GM18858 (cell line): Measurements from ENCODE around the gene RABGGTB.
"Not testable (repeated sequence)": the region's sequence is repeated elsewhere in the genome, so short reads cannot be mapped to it uniquely, and the experiment has no call there.

Source experiments
- ATAC-seq: cut with Tn5 transposase; IDR thresholded peaks from one replicate; pipeline ENCODE4 v1.9.1; 2021; ENCODE audit not compliant: unreplicated experiment

RABGGTB gene

GRCh38 chr1:75785983-75786853, at the start of gene RABGGTB:
Gene RABGGTB (plus strand): TSS chr1:75786256. CDS start chr1:75786272, 16 bp downstream.
- ATAC-seq = peak; percentile 58

DNA sequence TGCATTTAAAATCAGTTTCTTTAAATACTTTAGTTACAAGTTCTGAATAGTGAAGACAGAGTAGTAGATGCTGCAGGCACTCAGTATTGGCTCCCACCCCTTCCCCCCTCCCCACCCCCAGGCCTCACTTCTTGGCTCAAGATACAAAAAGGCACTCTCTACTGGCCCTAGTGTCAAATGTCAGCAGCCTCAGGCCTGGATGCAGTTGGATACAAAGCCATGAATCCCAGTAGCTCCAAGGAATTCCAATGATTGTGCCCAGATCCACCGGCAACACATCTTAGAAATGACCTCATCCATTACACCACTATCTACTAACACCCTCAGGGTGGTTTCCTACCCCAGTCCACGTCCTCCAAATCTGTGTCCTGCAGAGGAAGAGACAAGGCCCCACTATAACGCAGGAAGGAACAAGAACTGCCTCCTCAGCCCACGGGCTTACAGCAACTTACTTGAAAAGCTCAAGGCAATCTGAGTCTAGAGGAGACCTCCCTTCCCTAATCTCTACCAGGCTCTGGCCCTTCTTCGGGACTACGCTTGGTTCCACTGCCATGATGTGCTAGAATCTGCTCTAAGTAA, 43.9 kb upstream of the RABGGTB start:
- ATAC-seq = no peak

DNA sequence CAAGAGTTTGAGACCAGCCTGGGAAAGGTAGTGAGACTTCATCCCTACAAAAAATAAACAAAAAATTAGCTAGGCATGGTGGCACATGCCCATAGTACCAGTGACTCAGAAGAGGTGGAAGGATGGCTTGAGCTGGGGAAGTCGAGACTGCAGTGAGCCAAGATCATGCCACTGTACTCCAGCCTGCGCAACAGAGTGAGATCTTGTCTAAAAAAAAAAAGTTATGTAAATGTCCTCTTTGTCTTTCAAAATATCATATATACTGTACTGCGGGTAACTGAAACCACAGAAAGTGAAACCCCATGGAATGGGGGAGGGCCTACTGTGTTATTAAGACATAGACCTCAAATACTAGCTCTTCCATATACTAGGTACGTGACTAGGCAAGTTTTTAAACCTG, 40.8 kb upstream of the RABGGTB start:
- ATAC-seq = peak; percentile 89

DNA sequence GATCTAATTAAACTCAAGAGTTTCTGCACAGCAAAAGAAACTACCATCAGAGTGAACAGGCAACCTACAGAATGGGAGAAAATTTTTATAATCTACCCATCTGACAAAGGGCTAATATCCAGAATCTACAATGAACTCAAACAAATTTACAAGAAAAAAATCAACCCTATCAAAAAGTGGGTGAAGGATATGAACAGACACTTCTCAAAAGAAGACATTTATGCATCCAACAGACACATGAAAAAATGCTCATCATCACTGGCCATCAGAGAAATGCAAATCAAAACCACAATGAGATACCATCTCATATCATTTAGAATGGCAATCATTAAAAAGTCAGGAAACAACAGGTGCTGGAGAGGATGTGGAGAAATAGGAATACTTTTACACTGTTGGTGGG, 28.8 kb upstream of the RABGGTB start:
- not testable (repeated sequence) for ATAC-seq

GRCh38 chr1:75758543-75758942, 27.5 kb upstream of the RABGGTB start:
- ATAC-seq = not testable (repeated sequence)

GRCh38 chr1:75764057-75764655, 21.9 kb upstream of the RABGGTB start:
- no peak for ATAC-seq

DNA sequence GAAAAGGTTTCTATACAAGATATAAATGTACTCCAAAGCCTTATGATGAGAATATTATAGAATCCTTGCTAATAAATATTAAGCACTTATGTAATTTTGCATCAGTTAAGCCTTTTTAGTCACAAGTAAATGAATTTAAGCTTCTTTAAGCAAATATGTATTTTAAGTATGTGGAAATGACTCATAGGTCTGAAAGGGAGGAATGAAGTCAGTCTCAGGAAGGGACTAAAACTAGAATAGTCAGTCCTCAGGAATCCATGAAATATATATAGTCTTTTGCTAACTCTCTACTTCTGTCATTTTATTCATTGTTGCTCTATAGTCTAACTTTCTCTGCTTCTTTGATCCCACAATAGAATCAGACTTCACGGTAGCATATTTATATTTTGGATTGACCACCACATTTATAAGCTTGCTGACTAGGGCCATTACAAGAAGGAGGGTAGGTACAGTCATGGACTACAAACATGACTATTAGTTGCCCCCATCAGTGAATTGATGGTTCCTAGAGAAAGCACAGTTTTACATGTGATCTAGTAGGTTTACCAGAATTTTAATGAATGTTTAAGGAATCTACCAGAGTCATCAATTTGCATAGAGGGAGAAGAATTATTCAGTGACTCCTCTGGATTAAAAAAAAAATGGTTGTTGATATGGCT, 20.2 kb upstream of the RABGGTB start:
- no peak for ATAC-seq

- ATAC-seq = no peak
Measured at GRCh38 chr1:75768016-75768415, 18.0 kb upstream of the RABGGTB start.

GRCh38 chr1:75770761-75771160, 15.3 kb upstream of the RABGGTB start:
- no peak for ATAC-seq

DNA sequence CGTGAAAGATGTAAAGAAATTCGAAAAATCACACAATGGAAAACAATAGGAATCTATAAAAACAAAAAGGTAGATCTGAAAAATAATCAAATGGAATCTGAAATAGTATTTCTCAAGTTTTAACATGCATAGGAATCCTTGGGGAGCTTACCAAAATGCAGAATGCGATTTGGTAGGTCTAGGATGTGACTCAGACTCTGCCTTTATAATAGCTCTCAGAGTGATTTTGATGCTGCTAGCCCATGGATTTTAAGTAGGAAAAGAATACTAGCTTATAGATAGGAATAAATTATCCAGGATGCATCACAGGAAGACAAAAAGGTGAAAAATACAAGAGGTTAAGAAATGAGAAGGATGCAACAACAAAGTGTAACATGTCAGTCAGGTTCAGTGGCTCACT, 14.1 kb upstream of the RABGGTB start:
- ATAC-seq = no peak

- not testable (repeated sequence) for ATAC-seq
Measured at GRCh38 chr1:75777812-75778211, 8.2 kb upstream of the RABGGTB start.

- ATAC-seq = not testable (repeated sequence)
Measured at GRCh38 chr1:75778694-75779093, 7.4 kb upstream of the RABGGTB start.

- not testable (repeated sequence) for ATAC-seq
Measured at GRCh38 chr1:75780183-75780582, 5.9 kb upstream of the RABGGTB start.

DNA sequence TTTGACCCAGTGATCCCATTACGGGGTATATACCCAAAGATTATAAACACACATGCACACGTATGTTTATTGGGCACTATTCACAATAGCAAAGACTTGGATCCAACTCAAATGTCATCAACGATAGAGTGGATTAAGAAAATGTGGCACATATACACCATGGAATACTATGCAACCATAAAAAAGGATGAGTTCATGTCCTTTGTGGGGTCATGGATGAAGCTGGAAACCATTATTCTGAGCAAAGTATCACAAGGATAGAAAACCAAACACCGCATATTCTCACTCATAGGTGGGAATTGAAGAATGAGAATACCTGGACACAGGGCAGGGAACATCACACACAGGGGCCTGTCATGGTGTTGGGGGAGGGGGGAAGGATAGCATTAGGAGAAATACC, 2.1 kb upstream of the RABGGTB start:
- ATAC-seq = not testable (repeated sequence)

DNA sequence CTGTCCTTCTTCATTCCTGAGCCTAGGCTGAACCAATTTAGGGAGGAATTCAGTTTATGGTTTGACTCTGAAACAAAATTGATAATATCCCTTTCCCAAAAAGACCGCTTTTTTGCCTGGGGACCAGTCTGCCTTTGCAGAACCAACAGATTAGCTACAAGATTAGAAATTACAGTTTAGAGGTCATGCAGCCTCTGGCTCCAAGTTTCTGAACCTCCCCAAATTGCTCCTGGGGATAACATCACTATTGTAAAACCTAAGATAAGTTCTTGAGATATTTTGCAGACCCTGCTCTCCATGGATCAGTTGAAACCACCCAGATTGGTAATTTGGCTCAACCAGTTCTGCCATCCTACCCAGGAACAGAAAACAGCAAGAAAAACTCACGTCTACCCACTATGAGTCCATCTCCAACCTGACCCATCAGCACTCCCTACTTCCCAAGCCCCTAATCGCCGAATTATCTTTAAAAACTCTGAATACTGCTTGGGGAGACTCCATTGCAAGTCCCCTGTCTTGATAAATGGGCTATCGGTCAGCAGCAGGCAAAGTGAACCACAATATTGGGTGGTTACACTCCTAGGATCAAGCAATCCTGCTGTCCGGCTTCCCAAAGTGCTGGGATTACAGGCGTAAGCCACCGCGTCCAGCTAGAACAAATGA, 605 bp upstream of the RABGGTB start:
- ATAC-seq = peak; percentile 16

DNA sequence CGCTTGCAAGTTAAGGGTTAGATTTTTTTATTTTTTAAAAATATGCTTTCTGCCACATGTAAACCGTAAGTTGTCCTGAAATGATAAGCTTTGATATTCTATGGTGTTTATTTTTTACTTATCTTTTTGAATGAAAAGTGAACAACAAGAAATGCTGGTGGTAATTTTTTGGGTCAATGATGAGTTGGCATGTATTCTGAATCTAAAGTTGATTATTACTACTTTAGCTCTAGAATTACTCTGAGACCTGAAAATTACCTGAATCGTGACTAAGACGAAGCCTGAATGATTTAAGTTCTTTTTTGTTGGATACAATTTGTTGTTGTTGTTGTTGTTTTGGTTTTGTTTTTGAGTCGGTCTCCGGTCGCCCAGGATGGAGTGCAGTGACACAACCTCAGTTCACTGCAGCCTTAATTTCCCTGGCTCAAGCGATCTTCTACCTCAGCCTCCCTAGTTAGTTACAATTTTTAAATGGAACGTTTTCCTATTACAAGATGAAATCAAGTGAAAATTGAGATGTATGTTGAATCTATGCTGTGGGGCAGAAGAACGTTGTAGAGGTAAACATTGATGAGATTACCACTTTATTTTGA, 941 bp downstream of the RABGGTB start:
- no peak for ATAC-seq

DNA sequence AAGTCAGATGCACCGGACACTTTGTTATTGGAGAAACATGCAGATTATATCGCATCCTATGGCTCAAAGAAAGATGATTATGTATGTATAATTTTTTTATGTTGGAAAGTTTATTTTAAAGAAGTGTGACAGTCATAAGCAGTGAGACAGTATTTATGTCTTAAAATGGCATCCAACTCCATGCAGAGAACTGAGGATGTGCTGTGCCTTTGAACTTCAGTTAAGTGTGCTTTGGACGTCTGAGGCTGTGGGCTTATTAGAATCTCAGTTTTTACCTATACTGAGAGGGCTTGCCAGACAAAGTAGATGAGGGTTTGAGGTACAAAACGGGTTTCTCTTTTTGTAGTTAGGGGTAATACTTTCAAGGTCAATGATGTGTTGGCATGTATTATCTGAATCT, 1.5 kb downstream of the RABGGTB start:
- ATAC-seq = no peak

DNA sequence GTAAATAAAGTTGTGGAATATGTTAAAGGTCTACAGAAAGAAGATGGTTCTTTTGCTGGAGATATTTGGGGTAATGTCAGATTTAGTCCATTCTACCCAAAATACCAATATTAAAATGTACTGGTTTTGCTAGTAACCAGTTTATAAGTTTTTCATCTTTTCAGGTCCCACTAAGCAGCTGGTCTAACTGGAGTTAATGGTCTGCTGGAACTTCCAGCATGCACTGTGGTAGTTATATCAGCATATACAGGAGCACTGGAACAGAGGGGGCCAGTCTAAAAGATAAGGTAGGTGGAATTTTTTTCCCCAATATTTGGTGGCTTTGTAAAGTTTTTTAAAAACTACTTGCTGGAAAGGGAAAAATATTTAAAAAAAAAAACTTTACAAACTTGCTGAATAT, 3.9 kb downstream of the RABGGTB start:
- no peak for ATAC-seq

- ATAC-seq = no peak
Measured at GRCh38 chr1:75791022-75791421, 5.0 kb downstream of the RABGGTB start.

DNA sequence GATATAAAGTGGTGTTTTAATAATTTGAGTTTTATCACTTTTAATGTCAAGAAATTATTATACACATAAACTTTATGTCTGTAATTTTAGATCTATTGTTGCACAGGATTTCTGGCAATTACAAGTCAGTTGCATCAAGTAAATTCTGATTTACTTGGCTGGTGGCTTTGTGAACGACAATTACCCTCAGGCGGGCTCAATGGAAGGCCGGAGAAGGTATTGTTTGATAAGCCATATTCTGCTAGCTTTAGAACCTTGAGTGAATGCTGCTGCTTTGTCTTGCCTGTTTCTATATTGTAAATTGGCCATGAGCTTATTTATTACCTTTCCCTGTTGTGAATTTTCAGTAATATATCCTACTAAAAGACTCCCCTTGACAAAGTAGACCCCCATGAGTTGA, 6.0 kb downstream of the RABGGTB start:
- no peak for ATAC-seq

- no peak for ATAC-seq
Measured at GRCh38 chr1:75794382-75794781, 8.3 kb downstream of the RABGGTB start.
